IMR-90 (cell line): ENCODE results near the gene TMEM212. TPM values are rescaled to one million over a fixed set of nuclear protein-coding genes. Genes with fewer than 3 reads are reported as not detected.
A peak's percentile ranks its signal among the peaks of the same experiment; 100 is the strongest.

Source experiments
- ATAC-seq: fragments of 200-7000 bp; cut with Tn5 transposase; 2 replicates; pipeline ENCODE4 v1.9.1; 2020; ENCODE audit warnings: low read depth, mild to moderate bottlenecking, moderate library complexity
- BruUV-seq: library from RNA; stranded (reverse); fragments of 400-500 nt; replicated peaks from 2 replicates; lab custom pipeline; 2021; lab: Mats Ljungman, UMichigan
- CTCF ChIA-PET: fragments of 300-600 bp; formaldehyde crosslinking; extraction: SDS; loops from one replicate; lab custom pipeline; 2021; ENCODE audit warnings: antibody characterized with exemption; lab: Yijun Ruan, JAX
- POLR2A ChIA-PET: fragments of 300-600 bp; sonication (Branson Sonifier 250); formaldehyde crosslinking; loops from one replicate; lab custom pipeline; 2022; ENCODE audit warnings: antibody characterized with exemption; ENCODE audit not compliant: unreplicated experiment; lab: Charles Lee
- DNase-seq: peaks from one replicate; pipeline ENCODE4 v3.0.0; 2013
- H2AFZ ChIP-seq: replicated peaks from 2 replicates; pipeline ENCODE3; 2013; ENCODE audit warnings: low read length, mild to moderate bottlenecking; ENCODE audit not compliant: poor library complexity
- H2AK5ac ChIP-seq: 2 replicates; pipeline ENCODE4 v1.6.1; 2013; ENCODE audit warnings: low read depth, low read length, inconsistent platforms
- H2AK9ac ChIP-seq: replicated peaks from 2 replicates; pipeline ENCODE3; 2013; ENCODE audit warnings: mild to moderate bottlenecking, low read depth, low read length, moderate library complexity; ENCODE audit not compliant: poor library complexity
- H2BK120ac ChIP-seq: 2 replicates; pipeline ENCODE4 v1.6.1; 2013; ENCODE audit warnings: low read depth, low read length, inconsistent platforms
- H2BK15ac ChIP-seq: 3 replicates; pipeline ENCODE4 v1.6.1; 2013; ENCODE audit warnings: low read depth, low read length, inconsistent platforms
- H2BK20ac ChIP-seq: 2 replicates; pipeline ENCODE4 v1.6.1; 2013; ENCODE audit warnings: low read depth, mild to moderate bottlenecking, inconsistent platforms, low read length, moderate library complexity
- H2BK5ac ChIP-seq: 2 replicates; pipeline ENCODE4 v1.6.1; 2013; ENCODE audit warnings: mild to moderate bottlenecking, low read depth, low read length, inconsistent platforms; ENCODE audit not compliant: poor library complexity, severe bottlenecking
- H3K14ac ChIP-seq: replicated peaks from 2 replicates; pipeline ENCODE4 v1.6.1; 2013; ENCODE audit warnings: low read depth, low read length, inconsistent platforms
- H3K18ac ChIP-seq: 2 replicates; pipeline ENCODE4 v1.6.1; 2013; ENCODE audit warnings: low read depth, low read length, control low read depth
- H3K23ac ChIP-seq: 2 replicates; pipeline ENCODE4 v1.6.1; 2013; ENCODE audit warnings: low read depth, low read length, inconsistent platforms
- H3K27ac ChIP-seq: 2 replicates; pipeline ENCODE4 v1.5.1; 2013; ENCODE audit warnings: mild to moderate bottlenecking, control low read depth, low read length; ENCODE audit not compliant: insufficient read depth
- H3K27me3 ChIP-seq: 2 replicates; pipeline ENCODE4 v1.6.1; 2013; ENCODE audit warnings: low read length; ENCODE audit not compliant: control insufficient read depth, insufficient read depth
- H3K36me3 ChIP-seq: 2 replicates; pipeline ENCODE4 v1.6.1; 2013; ENCODE audit warnings: low read length, mixed read lengths; ENCODE audit not compliant: control insufficient read depth, insufficient read depth
- H3K4ac ChIP-seq: 2 replicates; pipeline ENCODE4 v1.6.1; 2013; ENCODE audit warnings: low read depth, low read length, inconsistent platforms
- H3K4me1 ChIP-seq: 2 replicates; pipeline ENCODE4 v1.6.1; 2013; ENCODE audit warnings: low read length, mixed read lengths; ENCODE audit not compliant: control insufficient read depth, insufficient read depth
- H3K4me2 ChIP-seq: 2 replicates; pipeline ENCODE4 v1.6.1; 2013; ENCODE audit warnings: low read depth, mild to moderate bottlenecking, control low read depth, low read length, moderate library complexity
- H3K4me3 ChIP-seq: 2 replicates; pipeline ENCODE4 v1.5.1; 2013; ENCODE audit warnings: low read depth, mild to moderate bottlenecking, control low read depth, low read length, moderate library complexity; ENCODE audit not compliant: insufficient read depth
- H3K56ac ChIP-seq: 2 replicates; pipeline ENCODE4 v1.6.1; 2013; ENCODE audit warnings: low read length, inconsistent platforms; ENCODE audit not compliant: insufficient read depth; ENCODE audit errors: extremely low read depth
- H3K79me1 ChIP-seq, 2 experiments: 2 replicates each; pipeline ENCODE4 v1.6.1; 2013; ENCODE audit warnings: low read length in 2 of 2, inconsistent platforms in 1 of 2, low read depth in 1 of 2
- H3K9ac ChIP-seq: 2 replicates; pipeline ENCODE4 v1.6.1; 2013; ENCODE audit warnings: low read depth, low read length, control low read depth
- H3K9me1 ChIP-seq: 2 replicates; pipeline ENCODE4 v1.6.1; 2013; ENCODE audit warnings: low read length, inconsistent platforms; ENCODE audit not compliant: insufficient read depth
- H3K9me3 ChIP-seq: 2 replicates; pipeline ENCODE4 v1.6.1; 2013; ENCODE audit warnings: low read length; ENCODE audit not compliant: control insufficient read depth, insufficient read depth
- H4K20me1 ChIP-seq: 2 replicates; pipeline ENCODE4 v1.6.1; 2013; ENCODE audit warnings: low read length, inconsistent platforms; ENCODE audit not compliant: insufficient read depth
- H4K5ac ChIP-seq: 2 replicates; pipeline ENCODE4 v1.6.1; 2013; ENCODE audit warnings: mild to moderate bottlenecking, low read depth, low read length, control low read depth
- H4K8ac ChIP-seq, 2 experiments: 2 replicates each; pipeline ENCODE4 v1.6.1; 2013; ENCODE audit warnings: low read depth in 2 of 2, low read length in 2 of 2, control low read depth in 1 of 2, inconsistent platforms in 1 of 2
- H4K91ac ChIP-seq: 2 replicates; pipeline ENCODE4 v1.6.1; 2013; ENCODE audit warnings: low read depth, low read length, inconsistent platforms; ENCODE audit not compliant: insufficient read depth
- BHLHE40 ChIP-seq: fragments of 150-350 bp; IDR thresholded peaks from 2 replicates; pipeline ENCODE4 v1.6.1; 2016; ENCODE audit warnings: mild to moderate bottlenecking, low read depth, low read length
- CEBPB ChIP-seq: IDR thresholded peaks from 2 replicates; pipeline ENCODE4 v1.6.1; 2012; ENCODE audit warnings: low read depth, low read length, improper control_type of control experiment
- CHD1 ChIP-seq: IDR thresholded peaks from 2 replicates; pipeline ENCODE4 v1.6.1; 2012; ENCODE audit warnings: low read depth, low read length, improper control_type of control experiment
- MXI1 ChIP-seq: IDR thresholded peaks from 2 replicates; pipeline ENCODE4 v1.6.1; 2012; ENCODE audit warnings: low read depth, mild to moderate bottlenecking, low read length, moderate library complexity, borderline replicate concordance
- POLR2A ChIP-seq: IDR thresholded peaks from 2 replicates; pipeline ENCODE4 v1.6.1; 2012; ENCODE audit warnings: mild to moderate bottlenecking, low read depth, low read length
- RAD21 ChIP-seq: IDR thresholded peaks from 2 replicates; pipeline ENCODE4 v1.6.1; 2012; ENCODE audit warnings: low read length, improper control_type of control experiment
- RFX5 ChIP-seq: IDR thresholded peaks from 2 replicates; pipeline ENCODE4 v1.8.0; 2012; ENCODE audit warnings: low read depth, mild to moderate bottlenecking, low read length, moderate library complexity
- WGBS, 2 experiments: methylation state at CpG; one replicate each; pipeline versions ENCODE4 v1.1.5 to v1.1.7; 2013; ENCODE audit warnings: missing lambda C conversion rate in 2 of 2; ENCODE audit not compliant: insufficient read length in 1 of 2; ENCODE audit errors: extremely low coverage in 2 of 2; 5-methylcytosine and 5-hydroxymethylcytosine counted together
- dilution Hi-C: fragments of 300-500 bp; cut with HindIII; formaldehyde crosslinking; loops from one replicate; pipeline ENCODE4 v1.14.3; 2018; ENCODE audit warnings: low sequenced_read_pairs; ENCODE audit not compliant: unreplicated experiment
- in situ Hi-C: fragments of 300-500 bp; cut with MboI; formaldehyde crosslinking; loops from 3 replicates; pipeline ENCODE4 v1.14.3; 2019; ENCODE audit warnings: low sequenced_read_pairs, inconsistent platforms, mixed read lengths
- intact Hi-C: fragments of 100-400 bp; cut with micrococcal nuclease; formaldehyde crosslinking; loops from 2 replicates; pipeline ENCODE4 v1.10.0; 2022
- polyA plus RNA-seq, 3 experiments: library from polyadenylated mRNA; depleted of rRNA; stranded (reverse); fragments of >200 nt; gene quantifications; 2 replicates each; pipeline ENCODE4 v1.2.3, GENCODE V29; 2012; ENCODE audit warnings: low replicate concordance in 1 of 3
- total RNA-seq: library from RNA; depleted of rRNA; stranded (reverse); fragments of >200 nt; gene quantifications from 2 replicates; pipeline ENCODE4 v1.2.3, GENCODE V29; 2012
- TF ChIP-seq, protein P1 (sequence below): fragments of 150-350 bp; IDR thresholded peaks from 2 replicates; pipeline ENCODE4 v1.6.1; 2016; ENCODE audit warnings: low read depth, mild to moderate bottlenecking, low read length, moderate library complexity, borderline replicate concordance

Gene TMEM212
- total and polyA plus RNA-seq, 2 of the 4 experiments (the other 2 are of a cell fraction) = not detected

DNA sequence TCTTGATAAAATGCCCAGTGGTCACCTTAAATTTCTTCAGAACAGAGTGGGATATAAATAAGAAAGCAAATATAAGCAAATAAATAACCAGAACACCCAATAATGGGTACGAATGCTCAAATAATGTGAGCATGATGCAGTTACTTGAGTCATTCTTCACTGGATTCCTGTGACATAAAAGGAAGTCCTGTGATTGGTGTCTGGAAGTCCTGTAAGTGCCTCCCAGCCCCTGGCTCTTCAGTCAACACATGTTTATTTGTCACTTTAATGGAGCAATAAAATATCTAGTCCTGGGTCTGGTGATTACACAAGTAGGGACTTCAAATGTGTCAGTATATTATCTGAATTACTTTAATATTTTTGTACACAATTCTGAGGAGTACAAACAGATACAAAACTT is 30.4 kb downstream of the TMEM212 start:
- Histone ChIP-seq H3K4me1 (peaks cover 28% of the 10 kb centered on the region), H3K4me2 (peak overlapping the region; percentile 17; the same call in 1 of the 2 replicates), H3K9me3 (no peaks in the 10 kb centered on the region), H3K18ac (peak overlapping the region; percentile 99), H2AFZ (no peak overlapping the region), H4K5ac (peak overlapping the region; percentile 89), H2BK5ac (peak overlapping the region; percentile 97), H2BK15ac (peak overlapping the region; percentile 88; the same call in 2 of the 3 replicates), H4K20me1 (no peaks in the 10 kb centered on the region), H3K27me3 (no peaks in the 10 kb centered on the region), H2AK9ac (no peak overlapping the region), H3K4me3 (no peak overlapping the region), H3K9ac (peak overlapping the region; percentile 27; the same call in 1 of the 2 replicates), H3K27ac (peak overlapping the region; percentile 93), H3K4ac (peak overlapping the region; percentile 90), H3K23ac (peak overlapping the region; percentile 66; the same call in 1 of the 2 replicates), H3K36me3 (no peaks in the 10 kb centered on the region), H2BK120ac (peak overlapping the region; percentile 92), H2BK20ac (peak overlapping the region; percentile 94), H2AK5ac (peak overlapping the region; percentile 89; the same call in 1 of the 2 replicates), H3K79me1 (peaks cover 0 to 15% of the 10 kb centered on the region in 2 experiments; a peak in 1 of 4 replicates), H3K9me1 (peaks cover 19% of the 10 kb centered on the region), H3K14ac (peak overlapping the region; percentile 82), H4K8ac (peak overlapping the region; percentile 34 to 85), H4K91ac (peak overlapping the region; percentile 84), H3K56ac (peak overlapping the region; percentile 2; the same call in 1 of the 2 replicates)
- BruUV-seq = no TSS peak
- in situ Hi-C loops (no loop called here), intact Hi-C loops (no loop called here), dilution Hi-C loops (no loop called here)
- ChIA-PET CTCF (interaction anchor here (1.2 kb wide), 1 partner anchor 44 kb away, joined by 4 read pairs; no protein-coding TSS in a partner anchor), POLR2A (interaction anchor here (1.3 kb wide), 1 partner anchor 101 kb away, joined by 3 read pairs; no protein-coding TSS in a partner anchor)
- TF ChIP-seq MXI1 (no peak), CHD1 (no peak), RFX5 (no peak), RAD21 (no peak), CEBPB (no peak), POLR2A (no peak), BHLHE40 (no peak)
- TF ChIP-seq, protein P1, sequence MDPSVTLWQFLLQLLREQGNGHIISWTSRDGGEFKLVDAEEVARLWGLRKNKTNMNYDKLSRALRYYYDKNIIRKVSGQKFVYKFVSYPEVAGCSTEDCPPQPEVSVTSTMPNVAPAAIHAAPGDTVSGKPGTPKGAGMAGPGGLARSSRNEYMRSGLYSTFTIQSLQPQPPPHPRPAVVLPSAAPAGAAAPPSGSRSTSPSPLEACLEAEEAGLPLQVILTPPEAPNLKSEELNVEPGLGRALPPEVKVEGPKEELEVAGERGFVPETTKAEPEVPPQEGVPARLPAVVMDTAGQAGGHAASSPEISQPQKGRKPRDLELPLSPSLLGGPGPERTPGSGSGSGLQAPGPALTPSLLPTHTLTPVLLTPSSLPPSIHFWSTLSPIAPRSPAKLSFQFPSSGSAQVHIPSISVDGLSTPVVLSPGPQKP = no peak
- DNase-seq (peak; percentile 70), ATAC-seq (peak; percentile 4; the same call in 1 of the 2 replicates)
- WGBS, 2 experiments = no CpG with 5 or more reads among the region's 1 CpG
